ENCODE results near the gene SLC10A1.

Gene SLC10A1

DNA sequence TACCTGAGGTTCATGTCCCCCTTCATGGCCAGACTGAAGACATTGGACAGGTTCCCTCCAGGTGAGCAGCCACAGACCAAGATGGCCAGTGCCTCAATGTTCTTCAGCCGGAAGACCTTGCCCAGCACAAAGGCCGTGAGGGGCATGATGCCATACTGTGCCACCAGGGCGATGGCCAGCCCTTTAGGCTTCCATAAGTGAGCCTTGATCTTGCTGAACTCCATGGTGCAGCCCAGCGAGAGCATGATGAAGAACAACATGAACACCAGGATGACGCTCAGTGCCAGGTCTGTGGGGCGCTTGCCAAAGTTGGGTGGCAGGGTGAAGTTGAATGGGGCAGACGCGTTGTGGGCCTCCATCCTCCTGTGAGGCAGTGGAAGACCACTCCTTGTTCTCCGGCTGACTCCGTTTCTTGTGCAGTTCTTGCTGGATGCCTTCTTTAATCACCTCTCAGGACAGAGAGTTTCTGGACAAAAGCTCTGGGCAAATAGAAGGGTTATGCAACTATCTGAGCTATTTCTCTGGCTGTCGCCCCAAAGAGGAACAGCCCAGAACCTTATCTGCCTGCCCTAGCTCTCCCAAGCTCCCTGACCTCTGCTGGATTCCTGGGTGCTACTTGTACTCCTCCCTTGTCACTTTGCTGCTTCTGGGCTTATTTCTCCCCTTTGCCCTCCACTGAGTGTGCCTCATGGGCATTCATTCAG is at the start of gene SLC10A1:
SLC10A1 (minus strand) TSS at position 445 of the 704 bp plus-strand sequence; CDS start at position 359, 86 bp downstream.
- TF ChIP-seq GATA3 (IDR thresholded peaks at IDR 0.05; ENCODE audit: low read depth, low read length) (no peak), GATA2 (IDR thresholded peaks at IDR 0.05; ENCODE audit: low read depth, low read length) (no peak)

DNA sequence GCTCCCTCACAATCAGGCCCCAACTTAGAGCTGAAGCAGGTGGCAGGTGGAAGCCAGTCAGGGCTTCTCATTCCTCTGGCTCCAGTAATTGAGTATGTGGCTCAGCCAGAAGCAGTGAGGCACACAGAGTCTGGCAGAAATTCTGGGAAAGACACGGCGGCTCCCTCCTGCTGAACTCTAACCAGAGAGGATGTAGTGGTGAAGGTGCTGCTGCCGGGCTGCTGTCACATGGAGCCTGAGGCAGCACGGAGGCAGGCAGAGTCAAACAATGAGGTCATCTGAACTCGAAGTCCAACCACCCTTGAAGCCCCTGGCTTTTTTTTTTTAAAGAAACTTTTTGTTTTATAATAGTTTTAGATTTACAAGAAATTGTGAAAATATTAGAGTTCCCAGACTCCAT is 48.7 kb upstream of the SLC10A1 start:
- TF ChIP-seq GATA3 (IDR thresholded peaks at IDR 0.05; ENCODE audit: low read depth, low read length) (no peak), GATA2 (IDR thresholded peaks at IDR 0.05; ENCODE audit: low read depth, low read length) (no peak)

DNA sequence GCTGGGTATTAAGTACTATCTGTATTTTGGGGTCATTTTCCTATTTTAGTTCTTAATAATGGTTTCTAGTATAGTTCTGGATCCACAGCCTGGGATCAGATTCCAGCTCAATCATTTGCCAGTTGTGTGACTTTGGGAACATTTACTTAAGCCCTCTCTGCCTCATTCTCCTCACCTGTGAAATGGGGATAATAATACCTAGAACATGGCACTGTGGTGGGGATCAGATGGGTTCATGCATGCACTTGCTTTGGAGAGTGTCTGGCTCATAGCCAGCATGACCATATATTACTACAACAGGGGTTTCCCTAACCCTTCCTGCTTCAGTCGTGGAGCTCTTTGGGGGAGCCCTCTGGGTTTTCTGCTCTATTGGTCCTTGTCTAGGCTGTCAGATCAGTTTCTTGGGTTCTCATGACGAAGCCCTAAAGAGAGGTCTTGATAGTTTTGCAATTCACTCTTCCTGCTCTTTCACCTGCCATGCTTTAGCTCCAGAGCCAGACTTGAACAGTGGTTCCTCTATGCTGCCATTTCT is 48.1 kb upstream of the SLC10A1 start:
- no peak for TF ChIP-seq GATA2 (IDR thresholded peaks at IDR 0.05; ENCODE audit: low read depth, low read length)
- TF ChIP-seq GATA3 (IDR thresholded peaks at IDR 0.05; ENCODE audit: low read depth, low read length) = no peak

DNA sequence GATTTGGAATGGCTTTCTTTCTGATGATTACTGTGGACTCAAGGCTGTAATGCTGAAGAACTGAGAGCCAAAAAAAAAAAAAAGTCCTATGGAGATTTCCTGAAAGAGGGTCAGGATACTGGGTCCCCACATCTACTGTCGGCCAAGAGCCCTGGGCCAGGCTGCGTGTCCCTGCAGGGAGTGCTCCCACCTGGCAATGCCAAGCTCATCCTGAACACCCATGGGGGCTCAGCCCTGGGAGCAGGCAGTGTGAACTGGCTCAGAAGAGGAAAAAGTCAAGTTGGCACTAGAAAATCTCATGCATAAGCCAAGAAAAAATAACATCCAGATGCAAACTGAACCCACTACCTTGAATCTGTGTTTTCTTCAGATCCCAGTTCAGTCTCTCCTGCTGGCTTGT is 47.1 kb upstream of the SLC10A1 start:
- TF ChIP-seq GATA3 (IDR thresholded peaks at IDR 0.05; ENCODE audit: low read depth, low read length) (no peak), GATA2 (IDR thresholded peaks at IDR 0.05; ENCODE audit: low read depth, low read length) (no peak)

DNA sequence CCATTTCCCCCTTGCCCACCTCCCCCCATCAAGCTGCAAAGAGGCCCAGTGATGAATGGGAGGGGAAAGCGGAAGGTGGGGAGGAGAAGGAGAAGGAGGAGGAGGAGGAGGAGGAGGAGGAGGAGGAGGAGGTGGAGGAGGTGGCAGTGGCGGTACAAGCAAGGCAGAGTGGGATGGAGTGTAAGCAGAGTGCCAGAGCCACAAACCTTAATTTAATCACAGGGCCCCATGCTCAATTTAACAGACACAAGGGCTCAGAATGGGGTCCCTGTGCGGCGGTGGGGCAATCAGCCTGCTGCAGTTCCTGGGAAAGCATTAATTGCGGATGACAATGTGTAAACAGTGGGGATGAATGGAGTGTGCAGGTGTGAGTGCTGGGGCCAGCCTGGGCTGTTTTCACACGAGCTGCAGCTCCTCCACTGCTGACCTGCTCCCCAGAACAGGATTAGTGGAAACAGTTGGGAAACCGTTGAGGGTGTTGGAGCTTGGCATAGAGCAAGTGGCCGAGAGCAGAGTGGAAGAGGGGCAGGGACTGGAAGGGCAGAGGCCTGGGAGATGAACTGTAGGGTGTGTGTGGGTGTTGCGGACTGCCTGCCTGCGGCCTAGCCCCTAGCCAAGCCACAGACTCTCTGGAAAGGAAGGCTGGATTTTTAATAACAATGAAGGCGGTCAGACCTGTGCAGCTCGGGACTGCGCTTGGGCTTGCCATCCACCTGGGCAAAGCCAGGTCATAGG is 45.8 kb upstream of the SLC10A1 start:
- TF ChIP-seq GATA3 (IDR thresholded peaks at IDR 0.05; ENCODE audit: low read depth, low read length) (no peak), GATA2 (IDR thresholded peaks at IDR 0.05; ENCODE audit: low read depth, low read length) (no peak)

DNA sequence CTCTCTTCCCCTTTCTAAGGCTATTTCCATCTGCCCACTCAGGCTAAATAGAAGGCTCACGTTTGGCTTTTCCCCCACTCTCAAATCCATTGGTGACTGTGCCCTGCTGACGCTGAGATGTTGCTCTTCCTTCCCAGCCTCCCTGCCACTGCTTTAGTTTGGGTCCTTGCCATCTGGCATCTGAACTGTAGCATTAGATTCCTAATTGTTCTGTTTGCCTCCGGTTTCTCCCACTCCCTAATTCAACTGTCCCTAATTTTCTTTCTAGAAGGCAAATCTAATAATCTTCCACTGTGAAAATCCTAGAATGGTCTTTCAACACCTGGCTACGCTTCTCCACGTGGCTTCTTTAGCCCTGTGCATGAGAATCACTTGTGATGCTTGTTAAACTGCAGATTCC is 44.6 kb upstream of the SLC10A1 start:
- TF ChIP-seq GATA2 (IDR thresholded peaks at IDR 0.05; ENCODE audit: low read depth, low read length) (no peak), GATA3 (IDR thresholded peaks at IDR 0.05; ENCODE audit: low read depth, low read length) (no peak)

DNA sequence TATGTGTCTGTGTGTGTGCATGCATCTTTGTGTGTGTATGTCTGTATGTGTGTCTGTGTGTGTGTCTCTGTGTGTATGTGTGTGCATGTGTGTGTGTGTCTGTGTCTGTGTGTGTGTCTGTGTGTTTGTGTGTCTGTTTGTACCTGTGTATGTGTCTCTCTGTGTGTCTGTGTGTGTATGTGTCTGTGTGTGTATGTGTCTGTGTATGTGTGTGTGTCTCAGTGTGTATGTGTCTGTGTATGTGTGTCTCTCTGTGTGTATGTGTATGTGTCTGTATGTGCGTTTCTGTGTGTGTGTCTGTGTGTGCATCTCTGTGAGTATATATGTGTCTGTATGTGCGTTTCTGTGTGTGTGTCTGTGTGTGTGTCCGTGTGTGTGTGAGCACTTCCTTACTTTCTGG is 42.6 kb upstream of the SLC10A1 start:
- TF ChIP-seq GATA3 (IDR thresholded peaks at IDR 0.05; ENCODE audit: low read depth, low read length) = no peak
- TF ChIP-seq GATA2 (IDR thresholded peaks at IDR 0.05; ENCODE audit: low read depth, low read length) = no peak

DNA sequence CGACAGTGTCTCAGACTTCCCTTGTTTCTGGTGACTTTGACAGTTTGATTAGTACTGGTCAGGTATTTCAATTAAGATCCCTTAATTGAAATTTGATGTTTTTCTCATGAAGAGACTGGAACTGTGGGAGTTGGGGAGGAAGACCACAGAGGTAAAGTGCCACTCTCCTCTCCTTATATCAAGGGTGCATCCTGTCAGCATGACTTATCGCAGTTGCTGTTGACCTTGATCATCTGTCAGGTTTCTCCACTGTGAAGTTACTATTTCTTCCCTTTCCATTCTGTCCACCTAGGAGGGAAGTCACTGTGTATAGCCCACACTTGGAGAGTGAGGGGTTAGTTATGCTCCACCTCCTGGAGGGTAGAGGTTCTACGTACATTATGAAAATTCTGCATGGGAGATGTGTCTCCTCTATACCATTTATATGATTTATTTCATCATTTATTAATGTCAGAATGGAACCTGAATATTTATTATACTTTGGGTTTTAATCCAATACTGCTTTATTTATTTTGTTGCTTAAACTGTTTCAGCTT is 41.9 kb upstream of the SLC10A1 start:
- TF ChIP-seq GATA2 (IDR thresholded peaks at IDR 0.05; ENCODE audit: low read depth, low read length) = no peak
- no peak for TF ChIP-seq GATA3 (IDR thresholded peaks at IDR 0.05; ENCODE audit: low read depth, low read length)

DNA sequence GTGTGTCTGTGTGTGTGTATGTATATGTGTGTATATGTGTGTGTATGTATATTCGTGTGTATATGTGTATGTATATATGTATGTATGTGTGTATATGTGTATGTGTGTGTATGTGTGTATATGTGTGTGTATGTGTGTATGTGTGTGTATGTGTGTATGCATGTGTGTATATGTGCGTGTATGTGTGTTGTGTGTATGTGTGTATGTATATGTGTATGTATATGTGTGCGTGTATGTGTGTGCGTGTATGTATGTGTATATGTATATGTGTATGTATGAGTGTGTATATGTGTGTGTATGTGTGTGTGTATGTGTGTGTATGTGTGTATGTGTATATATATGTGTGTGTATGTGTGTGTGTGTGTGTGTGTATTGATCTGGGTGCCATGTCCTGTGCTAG is 31.8 kb upstream of the SLC10A1 start:
- no peak for TF ChIP-seq GATA3 (IDR thresholded peaks at IDR 0.05; ENCODE audit: low read depth, low read length)
- TF ChIP-seq GATA2 (IDR thresholded peaks at IDR 0.05; ENCODE audit: low read depth, low read length) = no peak

DNA sequence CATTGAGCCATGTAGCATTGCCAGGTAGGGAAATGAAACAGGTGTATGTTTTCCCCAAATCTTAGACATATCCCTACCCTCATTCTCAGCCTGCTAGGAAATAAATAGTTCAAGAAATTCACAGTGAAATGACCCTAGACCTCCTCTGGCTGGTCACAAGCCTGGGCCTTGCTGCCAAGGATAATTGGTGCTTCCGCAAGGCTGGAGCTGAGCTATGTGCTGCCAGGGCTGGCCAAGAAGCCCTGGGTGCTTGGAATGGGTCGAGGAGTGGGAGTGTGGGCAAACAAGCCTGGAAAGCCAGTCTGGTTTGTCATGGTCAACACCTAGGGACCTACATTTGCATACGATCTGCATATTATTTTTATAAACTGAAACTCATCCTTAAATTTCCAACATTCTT is 31.3 kb upstream of the SLC10A1 start:
- TF ChIP-seq GATA3 (IDR thresholded peaks at IDR 0.05; ENCODE audit: low read depth, low read length) (no peak), GATA2 (IDR thresholded peaks at IDR 0.05; ENCODE audit: low read depth, low read length) (no peak)

DNA sequence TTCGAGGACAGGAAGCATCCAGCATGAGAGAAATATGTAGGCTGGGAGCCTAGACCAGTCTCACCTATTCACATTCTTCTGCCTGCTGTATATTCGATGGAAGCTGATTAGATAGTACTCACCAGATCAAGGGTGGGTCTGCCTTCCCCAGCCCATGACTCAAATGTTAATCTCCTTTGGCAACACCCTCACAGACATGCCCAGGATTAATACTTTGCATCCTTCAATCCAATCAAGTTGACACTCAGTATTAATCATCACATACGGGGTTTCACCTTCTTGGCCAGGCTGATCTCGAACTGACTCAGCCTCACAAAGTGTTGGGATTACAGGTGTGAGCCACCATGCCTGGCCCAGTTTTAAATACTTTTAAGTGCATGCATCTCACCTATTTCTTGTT is 30.5 kb upstream of the SLC10A1 start:
- TF ChIP-seq GATA3 (IDR thresholded peaks at IDR 0.05; ENCODE audit: low read depth, low read length) (no peak), GATA2 (IDR thresholded peaks at IDR 0.05; ENCODE audit: low read depth, low read length) (no peak)

DNA sequence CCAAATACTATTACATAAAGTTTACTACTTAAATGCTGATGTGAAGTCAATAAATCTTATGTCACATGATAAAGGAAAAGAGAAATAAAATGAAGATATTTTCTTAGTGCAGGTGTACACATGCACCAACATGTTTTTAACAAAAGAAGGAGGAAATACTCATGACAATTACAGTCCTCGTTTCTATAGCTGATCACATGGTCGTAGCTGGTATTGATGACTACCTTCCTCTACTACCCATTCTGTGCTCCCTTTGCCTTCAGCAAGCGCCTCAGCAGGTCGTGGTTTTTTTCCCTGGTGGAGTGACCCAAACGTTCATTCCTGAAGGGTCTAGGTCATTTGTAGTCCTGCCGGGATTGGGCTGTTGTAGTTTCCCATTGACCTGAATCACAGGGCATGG is 25.4 kb upstream of the SLC10A1 start:
- TF ChIP-seq GATA3 (IDR thresholded peaks at IDR 0.05; ENCODE audit: low read depth, low read length) (no peak), GATA2 (IDR thresholded peaks at IDR 0.05; ENCODE audit: low read depth, low read length) (no peak)

DNA sequence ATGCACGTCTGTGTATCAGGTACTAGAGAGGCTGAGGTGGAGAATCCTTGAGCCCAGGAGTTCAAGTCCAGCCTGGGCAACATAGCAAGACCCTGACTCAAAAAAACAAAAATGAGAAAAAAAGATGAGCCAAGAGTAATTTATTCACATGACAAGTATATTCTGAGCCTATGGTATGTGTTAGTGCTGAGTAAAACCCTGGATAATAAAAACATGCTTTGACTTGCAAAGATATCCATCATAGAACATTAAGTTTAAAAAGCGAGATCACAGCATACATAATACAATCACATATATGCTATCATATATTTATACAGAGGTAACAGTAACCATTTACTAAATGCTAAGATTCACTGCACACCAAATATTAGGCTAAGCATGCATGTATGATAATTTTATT is 23.9 kb upstream of the SLC10A1 start:
- no peak for TF ChIP-seq GATA3 (IDR thresholded peaks at IDR 0.05; ENCODE audit: low read depth, low read length)
- TF ChIP-seq GATA2 (IDR thresholded peaks at IDR 0.05; ENCODE audit: low read depth, low read length) = no peak

DNA sequence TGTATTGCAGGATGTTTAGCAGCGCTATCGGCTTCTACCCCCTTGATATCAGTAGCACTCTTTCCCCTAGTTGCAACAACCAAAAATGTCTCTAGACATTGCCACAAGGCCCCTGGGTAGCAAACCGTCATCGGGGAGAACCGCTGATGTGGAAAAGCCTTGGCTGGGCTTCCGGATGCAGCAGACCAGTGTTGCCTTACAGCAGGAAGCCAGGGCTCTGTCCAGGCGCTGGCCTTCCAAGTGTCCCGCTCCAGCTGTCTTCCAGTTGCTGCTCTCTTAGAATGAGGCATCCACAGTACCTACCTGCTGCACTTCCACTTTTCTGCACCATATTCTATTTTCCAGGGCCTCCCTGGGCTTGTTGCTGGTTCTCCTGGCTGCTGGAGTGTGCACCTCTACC is 22.6 kb upstream of the SLC10A1 start:
- TF ChIP-seq GATA3 (IDR thresholded peaks at IDR 0.05; ENCODE audit: low read depth, low read length) = no peak
- TF ChIP-seq GATA2 (IDR thresholded peaks at IDR 0.05; ENCODE audit: low read depth, low read length) = no peak

DNA sequence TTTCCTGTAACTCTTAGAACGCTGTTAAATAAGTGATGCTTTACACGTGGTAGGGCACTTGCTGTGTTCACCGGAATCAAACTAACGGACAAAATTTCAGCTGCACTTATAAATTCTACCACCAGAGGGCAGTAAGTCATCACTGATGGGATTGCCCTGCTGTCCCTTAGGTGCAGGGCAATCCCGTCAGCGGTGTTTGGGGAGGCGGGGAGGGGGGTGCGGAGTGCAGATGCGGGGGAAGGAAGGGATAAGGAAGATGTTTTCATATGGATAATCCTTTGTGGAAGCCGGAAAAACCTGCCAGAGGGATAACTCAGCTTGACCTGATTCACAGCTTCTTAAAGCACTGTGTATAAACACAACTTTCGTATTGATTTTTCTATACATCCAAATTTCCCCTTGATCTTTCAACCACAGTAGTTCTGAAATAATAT is 21.7 kb upstream of the SLC10A1 start:
- TF ChIP-seq GATA2 (IDR thresholded peaks at IDR 0.05; ENCODE audit: low read depth, low read length) (no peak), GATA3 (IDR thresholded peaks at IDR 0.05; ENCODE audit: low read depth, low read length) (no peak)

All from SH-SY5Y (cell line).